ENCODE measurements around the gene GNPDA1. TPM values are rescaled to one million over a fixed set of nuclear protein-coding genes. Genes with fewer than 3 reads are reported as not detected.

The GNPDA1 gene
- total and polyA plus RNA-seq, 9 of the 15 experiments (the other 6 are each of a cell fraction or from before 2014, with no cell fraction given): 14.1 to 145 (median 52.2) TPM

GRCh38 chr5:141969783-141970771 is 42.8 kb downstream of the GNPDA1 start (continued):
- no peak for TF ChIP-seq ATF6 (CRISPR knock-in tag; IDR thresholded peaks at IDR 0.05)
- no peak for TF ChIP-seq NFE2L1 (tag; IDR thresholded peaks at IDR 0.05; ENCODE audit: borderline replicate concordance, low read depth)
- no peak for TF ChIP-seq KAT2B (IDR thresholded peaks at IDR 0.05; ENCODE audit: low read depth, low read length)
- no peak for TF ChIP-seq ZNF511 (CRISPR knock-in tag; IDR thresholded peaks at IDR 0.05)
- TF ChIP-seq NONO (IDR thresholded peaks at IDR 0.05; ENCODE audit: low read depth in 2 of 2, low read length in 1 of 2): no peak
- TF ChIP-seq ZNF146 (CRISPR knock-in tag; IDR thresholded peaks at IDR 0.05; ENCODE audit: unreplicated experiment): no peak
- TF ChIP-seq ZMIZ1 (IDR thresholded peaks at IDR 0.05; ENCODE audit: low read depth in 2 of 2, low read length in 2 of 2): no peak; a peak in 1 of 4 replicates
- TF ChIP-seq ZNF507 (tag; conservative IDR thresholded peaks at IDR 0.05): no peak
- no peak for TF ChIP-seq MCM5 (IDR thresholded peaks at IDR 0.05; ENCODE audit: low read depth)
- TF ChIP-seq ZZZ3 (IDR thresholded peaks at IDR 0.05): no peak
- no peak for TF ChIP-seq PCBP1 (IDR thresholded peaks at IDR 0.05; ENCODE audit: low read depth, low read length, poor library complexity, severe bottlenecking)
- no peak for TF ChIP-seq NR2F6 (CRISPR knock-in tag; IDR thresholded peaks at IDR 0.05)
- no peak for TF ChIP-seq PHF21A (IDR thresholded peaks at IDR 0.05; ENCODE audit: borderline replicate concordance, low read depth)
- no peak for TF ChIP-seq MYBL2 (IDR thresholded peaks at IDR 0.05; ENCODE audit: low read depth)
- TF ChIP-seq MYBL2 (CRISPR knock-in tag; IDR thresholded peaks at IDR 0.05; ENCODE audit: borderline replicate concordance): no peak
- peak in 1 of 2 experiments; percentile 62; a peak in 1 of 4 replicates for TF ChIP-seq MLLT1 (IDR thresholded peaks at IDR 0.05)
- no peak for TF ChIP-seq ZBTB9 (CRISPR knock-in tag; IDR thresholded peaks at IDR 0.05)
